WTC11 (cell line): ENCODE measurements around the gene LYL1.

ENCODE experiments used
- CREB1 ChIP-seq: sonication (generic); formaldehyde crosslinking; IDR thresholded peaks from 2 replicates; pipeline ENCODE4 v1.8.0; 2023; ENCODE audit warnings: mild to moderate bottlenecking, missing genetic modification reagents
- ETV6 ChIP-seq: sonication (generic); formaldehyde crosslinking; IDR thresholded peaks from 2 replicates; pipeline ENCODE4 v1.8.1; 2022; ENCODE audit warnings: mild to moderate bottlenecking, missing genetic modification reagents
- KAT7 ChIP-seq: sonication (generic); formaldehyde crosslinking; IDR thresholded peaks from 2 replicates; pipeline ENCODE4 v1.8.1; 2023; ENCODE audit warnings: missing genetic modification reagents, mild to moderate bottlenecking, borderline replicate concordance
- NFYB ChIP-seq: sonication (generic); formaldehyde crosslinking; conservative IDR thresholded peaks from 2 replicates; pipeline ENCODE4 v1.8.0; 2022; ENCODE audit warnings: low read depth, missing genetic modification reagents
- TF ChIP-seq, protein P1 (sequence below): sonication (generic); formaldehyde crosslinking; IDR thresholded peaks from 2 replicates; pipeline ENCODE4 v1.8.1; 2023; ENCODE audit warnings: mild to moderate bottlenecking, missing genetic modification reagents
- TF ChIP-seq, protein P2 (sequence below): fragments of 200-600 bp; IDR thresholded peaks from 2 replicates; pipeline ENCODE4 v1.8.0; 2022; ENCODE audit warnings: antibody characterized with exemption
- TF ChIP-seq, protein P3 (sequence below): sonication (generic); formaldehyde crosslinking; IDR thresholded peaks from 2 replicates; pipeline ENCODE4 v1.8.1; 2022; ENCODE audit warnings: low read depth, missing genetic modification reagents, borderline replicate concordance
- TF ChIP-seq, protein P4 (sequence below): sonication (generic); formaldehyde crosslinking; IDR thresholded peaks from 2 replicates; pipeline ENCODE4 v1.8.0; 2022; ENCODE audit warnings: mild to moderate bottlenecking, missing genetic modification reagents
- TF ChIP-seq, protein P5 (sequence below): sonication (generic); formaldehyde crosslinking; IDR thresholded peaks from 2 replicates; pipeline ENCODE4 v1.8.1; 2023; ENCODE audit warnings: mild to moderate bottlenecking, moderate library complexity, missing genetic modification reagents
- TF ChIP-seq, protein P6 (sequence below): sonication (generic); formaldehyde crosslinking; IDR thresholded peaks from 2 replicates; pipeline ENCODE4 v1.8.0; 2023; ENCODE audit warnings: missing genetic modification reagents, mild to moderate bottlenecking, borderline replicate concordance

DNA sequence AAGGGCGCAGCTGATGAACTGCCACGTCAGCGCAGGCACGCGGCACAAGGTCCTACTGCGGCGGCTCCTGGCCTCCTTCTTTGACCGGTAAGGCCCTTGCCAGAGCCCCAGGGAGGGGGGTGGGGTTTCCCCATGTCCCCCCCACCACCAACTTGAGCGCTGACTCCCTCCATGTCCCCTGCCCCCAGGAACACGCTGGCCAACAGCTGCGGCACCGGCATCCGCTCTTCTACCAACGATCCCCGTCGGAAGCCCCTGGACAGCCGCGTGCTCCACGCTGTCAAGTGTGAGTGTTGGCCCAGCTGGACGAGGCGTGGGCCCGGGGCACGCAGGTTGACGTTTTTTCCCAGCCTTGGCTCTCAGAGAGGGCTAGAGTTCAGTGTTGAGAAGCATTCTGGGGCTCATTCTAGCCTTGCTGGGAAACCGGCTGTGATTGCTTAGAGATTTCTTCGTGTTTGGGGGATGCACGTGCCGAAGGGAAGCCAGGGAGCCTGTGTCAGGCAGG is 34.7 kb upstream of the LYL1 start:
- TF ChIP-seq, protein P1, sequence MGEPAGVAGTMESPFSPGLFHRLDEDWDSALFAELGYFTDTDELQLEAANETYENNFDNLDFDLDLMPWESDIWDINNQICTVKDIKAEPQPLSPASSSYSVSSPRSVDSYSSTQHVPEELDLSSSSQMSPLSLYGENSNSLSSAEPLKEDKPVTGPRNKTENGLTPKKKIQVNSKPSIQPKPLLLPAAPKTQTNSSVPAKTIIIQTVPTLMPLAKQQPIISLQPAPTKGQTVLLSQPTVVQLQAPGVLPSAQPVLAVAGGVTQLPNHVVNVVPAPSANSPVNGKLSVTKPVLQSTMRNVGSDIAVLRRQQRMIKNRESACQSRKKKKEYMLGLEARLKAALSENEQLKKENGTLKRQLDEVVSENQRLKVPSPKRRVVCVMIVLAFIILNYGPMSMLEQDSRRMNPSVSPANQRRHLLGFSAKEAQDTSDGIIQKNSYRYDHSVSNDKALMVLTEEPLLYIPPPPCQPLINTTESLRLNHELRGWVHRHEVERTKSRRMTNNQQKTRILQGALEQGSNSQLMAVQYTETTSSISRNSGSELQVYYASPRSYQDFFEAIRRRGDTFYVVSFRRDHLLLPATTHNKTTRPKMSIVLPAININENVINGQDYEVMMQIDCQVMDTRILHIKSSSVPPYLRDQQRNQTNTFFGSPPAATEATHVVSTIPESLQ (CRISPR knock-in tag): no peak
- TF ChIP-seq, protein P2, sequence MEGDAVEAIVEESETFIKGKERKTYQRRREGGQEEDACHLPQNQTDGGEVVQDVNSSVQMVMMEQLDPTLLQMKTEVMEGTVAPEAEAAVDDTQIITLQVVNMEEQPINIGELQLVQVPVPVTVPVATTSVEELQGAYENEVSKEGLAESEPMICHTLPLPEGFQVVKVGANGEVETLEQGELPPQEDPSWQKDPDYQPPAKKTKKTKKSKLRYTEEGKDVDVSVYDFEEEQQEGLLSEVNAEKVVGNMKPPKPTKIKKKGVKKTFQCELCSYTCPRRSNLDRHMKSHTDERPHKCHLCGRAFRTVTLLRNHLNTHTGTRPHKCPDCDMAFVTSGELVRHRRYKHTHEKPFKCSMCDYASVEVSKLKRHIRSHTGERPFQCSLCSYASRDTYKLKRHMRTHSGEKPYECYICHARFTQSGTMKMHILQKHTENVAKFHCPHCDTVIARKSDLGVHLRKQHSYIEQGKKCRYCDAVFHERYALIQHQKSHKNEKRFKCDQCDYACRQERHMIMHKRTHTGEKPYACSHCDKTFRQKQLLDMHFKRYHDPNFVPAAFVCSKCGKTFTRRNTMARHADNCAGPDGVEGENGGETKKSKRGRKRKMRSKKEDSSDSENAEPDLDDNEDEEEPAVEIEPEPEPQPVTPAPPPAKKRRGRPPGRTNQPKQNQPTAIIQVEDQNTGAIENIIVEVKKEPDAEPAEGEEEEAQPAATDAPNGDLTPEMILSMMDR: no peak
- no peak for TF ChIP-seq CREB1
- TF ChIP-seq, protein P3, sequence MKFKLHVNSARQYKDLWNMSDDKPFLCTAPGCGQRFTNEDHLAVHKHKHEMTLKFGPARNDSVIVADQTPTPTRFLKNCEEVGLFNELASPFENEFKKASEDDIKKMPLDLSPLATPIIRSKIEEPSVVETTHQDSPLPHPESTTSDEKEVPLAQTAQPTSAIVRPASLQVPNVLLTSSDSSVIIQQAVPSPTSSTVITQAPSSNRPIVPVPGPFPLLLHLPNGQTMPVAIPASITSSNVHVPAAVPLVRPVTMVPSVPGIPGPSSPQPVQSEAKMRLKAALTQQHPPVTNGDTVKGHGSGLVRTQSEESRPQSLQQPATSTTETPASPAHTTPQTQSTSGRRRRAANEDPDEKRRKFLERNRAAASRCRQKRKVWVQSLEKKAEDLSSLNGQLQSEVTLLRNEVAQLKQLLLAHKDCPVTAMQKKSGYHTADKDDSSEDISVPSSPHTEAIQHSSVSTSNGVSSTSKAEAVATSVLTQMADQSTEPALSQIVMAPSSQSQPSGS (CRISPR knock-in tag): no peak
- TF ChIP-seq, protein P4, sequence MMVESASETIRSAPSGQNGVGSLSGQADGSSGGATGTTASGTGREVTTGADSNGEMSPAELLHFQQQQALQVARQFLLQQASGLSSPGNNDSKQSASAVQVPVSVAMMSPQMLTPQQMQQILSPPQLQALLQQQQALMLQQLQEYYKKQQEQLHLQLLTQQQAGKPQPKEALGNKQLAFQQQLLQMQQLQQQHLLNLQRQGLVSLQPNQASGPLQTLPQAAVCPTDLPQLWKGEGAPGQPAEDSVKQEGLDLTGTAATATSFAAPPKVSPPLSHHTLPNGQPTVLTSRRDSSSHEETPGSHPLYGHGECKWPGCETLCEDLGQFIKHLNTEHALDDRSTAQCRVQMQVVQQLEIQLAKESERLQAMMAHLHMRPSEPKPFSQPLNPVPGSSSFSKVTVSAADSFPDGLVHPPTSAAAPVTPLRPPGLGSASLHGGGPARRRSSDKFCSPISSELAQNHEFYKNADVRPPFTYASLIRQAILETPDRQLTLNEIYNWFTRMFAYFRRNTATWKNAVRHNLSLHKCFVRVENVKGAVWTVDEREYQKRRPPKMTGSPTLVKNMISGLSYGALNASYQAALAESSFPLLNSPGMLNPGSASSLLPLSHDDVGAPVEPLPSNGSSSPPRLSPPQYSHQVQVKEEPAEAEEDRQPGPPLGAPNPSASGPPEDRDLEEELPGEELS: no peak
- TF ChIP-seq KAT7 (CRISPR knock-in tag): no peak
- TF ChIP-seq, protein P5, sequence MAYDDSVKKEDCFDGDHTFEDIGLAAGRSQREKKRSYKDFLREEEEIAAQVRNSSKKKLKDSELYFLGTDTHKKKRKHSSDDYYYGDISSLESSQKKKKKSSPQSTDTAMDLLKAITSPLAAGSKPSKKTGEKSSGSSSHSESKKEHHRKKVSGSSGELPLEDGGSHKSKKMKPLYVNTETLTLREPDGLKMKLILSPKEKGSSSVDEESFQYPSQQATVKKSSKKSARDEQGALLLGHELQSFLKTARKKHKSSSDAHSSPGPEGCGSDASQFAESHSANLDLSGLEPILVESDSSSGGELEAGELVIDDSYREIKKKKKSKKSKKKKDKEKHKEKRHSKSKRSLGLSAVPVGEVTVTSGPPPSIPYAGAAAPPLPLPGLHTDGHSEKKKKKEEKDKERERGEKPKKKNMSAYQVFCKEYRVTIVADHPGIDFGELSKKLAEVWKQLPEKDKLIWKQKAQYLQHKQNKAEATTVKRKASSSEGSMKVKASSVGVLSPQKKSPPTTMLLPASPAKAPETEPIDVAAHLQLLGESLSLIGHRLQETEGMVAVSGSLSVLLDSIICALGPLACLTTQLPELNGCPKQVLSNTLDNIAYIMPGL (CRISPR knock-in tag): no peak
- no peak for TF ChIP-seq ETV6 (CRISPR knock-in tag)
- TF ChIP-seq, protein P6, sequence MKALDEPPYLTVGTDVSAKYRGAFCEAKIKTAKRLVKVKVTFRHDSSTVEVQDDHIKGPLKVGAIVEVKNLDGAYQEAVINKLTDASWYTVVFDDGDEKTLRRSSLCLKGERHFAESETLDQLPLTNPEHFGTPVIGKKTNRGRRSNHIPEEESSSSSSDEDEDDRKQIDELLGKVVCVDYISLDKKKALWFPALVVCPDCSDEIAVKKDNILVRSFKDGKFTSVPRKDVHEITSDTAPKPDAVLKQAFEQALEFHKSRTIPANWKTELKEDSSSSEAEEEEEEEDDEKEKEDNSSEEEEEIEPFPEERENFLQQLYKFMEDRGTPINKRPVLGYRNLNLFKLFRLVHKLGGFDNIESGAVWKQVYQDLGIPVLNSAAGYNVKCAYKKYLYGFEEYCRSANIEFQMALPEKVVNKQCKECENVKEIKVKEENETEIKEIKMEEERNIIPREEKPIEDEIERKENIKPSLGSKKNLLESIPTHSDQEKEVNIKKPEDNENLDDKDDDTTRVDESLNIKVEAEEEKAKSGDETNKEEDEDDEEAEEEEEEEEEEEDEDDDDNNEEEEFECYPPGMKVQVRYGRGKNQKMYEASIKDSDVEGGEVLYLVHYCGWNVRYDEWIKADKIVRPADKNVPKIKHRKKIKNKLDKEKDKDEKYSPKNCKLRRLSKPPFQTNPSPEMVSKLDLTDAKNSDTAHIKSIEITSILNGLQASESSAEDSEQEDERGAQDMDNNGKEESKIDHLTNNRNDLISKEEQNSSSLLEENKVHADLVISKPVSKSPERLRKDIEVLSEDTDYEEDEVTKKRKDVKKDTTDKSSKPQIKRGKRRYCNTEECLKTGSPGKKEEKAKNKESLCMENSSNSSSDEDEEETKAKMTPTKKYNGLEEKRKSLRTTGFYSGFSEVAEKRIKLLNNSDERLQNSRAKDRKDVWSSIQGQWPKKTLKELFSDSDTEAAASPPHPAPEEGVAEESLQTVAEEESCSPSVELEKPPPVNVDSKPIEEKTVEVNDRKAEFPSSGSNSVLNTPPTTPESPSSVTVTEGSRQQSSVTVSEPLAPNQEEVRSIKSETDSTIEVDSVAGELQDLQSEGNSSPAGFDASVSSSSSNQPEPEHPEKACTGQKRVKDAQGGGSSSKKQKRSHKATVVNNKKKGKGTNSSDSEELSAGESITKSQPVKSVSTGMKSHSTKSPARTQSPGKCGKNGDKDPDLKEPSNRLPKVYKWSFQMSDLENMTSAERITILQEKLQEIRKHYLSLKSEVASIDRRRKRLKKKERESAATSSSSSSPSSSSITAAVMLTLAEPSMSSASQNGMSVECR (CRISPR knock-in tag): no peak
- TF ChIP-seq NFYB (CRISPR knock-in tag): no peak
